ENCODE data around the gene CASP4.

DNA sequence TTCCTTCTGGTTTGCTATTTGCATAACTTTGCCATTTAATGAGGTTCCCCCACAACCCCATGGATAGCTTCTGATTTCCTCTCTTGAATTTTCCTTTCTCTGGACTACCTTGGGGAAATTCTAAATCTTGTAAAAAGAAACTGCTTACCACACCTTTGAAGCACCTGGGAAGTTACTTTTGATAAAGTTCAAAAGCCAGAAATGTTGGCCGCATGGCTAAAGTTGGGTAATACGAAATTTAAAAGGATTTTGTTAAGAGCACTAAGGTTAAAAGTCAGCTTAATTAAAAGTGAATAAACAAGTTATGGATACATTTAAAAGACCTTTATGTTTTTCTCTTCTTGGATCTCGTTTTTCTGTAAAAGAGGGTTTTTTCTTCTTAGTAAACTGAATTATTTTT is 5.5 kb downstream of the CASP4 start:
- TF ChIP-seq, protein P1, sequence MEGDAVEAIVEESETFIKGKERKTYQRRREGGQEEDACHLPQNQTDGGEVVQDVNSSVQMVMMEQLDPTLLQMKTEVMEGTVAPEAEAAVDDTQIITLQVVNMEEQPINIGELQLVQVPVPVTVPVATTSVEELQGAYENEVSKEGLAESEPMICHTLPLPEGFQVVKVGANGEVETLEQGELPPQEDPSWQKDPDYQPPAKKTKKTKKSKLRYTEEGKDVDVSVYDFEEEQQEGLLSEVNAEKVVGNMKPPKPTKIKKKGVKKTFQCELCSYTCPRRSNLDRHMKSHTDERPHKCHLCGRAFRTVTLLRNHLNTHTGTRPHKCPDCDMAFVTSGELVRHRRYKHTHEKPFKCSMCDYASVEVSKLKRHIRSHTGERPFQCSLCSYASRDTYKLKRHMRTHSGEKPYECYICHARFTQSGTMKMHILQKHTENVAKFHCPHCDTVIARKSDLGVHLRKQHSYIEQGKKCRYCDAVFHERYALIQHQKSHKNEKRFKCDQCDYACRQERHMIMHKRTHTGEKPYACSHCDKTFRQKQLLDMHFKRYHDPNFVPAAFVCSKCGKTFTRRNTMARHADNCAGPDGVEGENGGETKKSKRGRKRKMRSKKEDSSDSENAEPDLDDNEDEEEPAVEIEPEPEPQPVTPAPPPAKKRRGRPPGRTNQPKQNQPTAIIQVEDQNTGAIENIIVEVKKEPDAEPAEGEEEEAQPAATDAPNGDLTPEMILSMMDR (IDR thresholded peaks at IDR 0.05; ENCODE audit: low read depth, low read length, missing input control) = no peak
- TF ChIP-seq EGR1 (IDR thresholded peaks at IDR 0.05; ENCODE audit: low read depth in 2 of 2) (no peak), SP1 (IDR thresholded peaks at IDR 0.05) (no peak), FOXA1 (IDR thresholded peaks at IDR 0.05) (no peak)
